Vagina (tissue), 2 donors: ENCODE data around the gene PEX11B. TPM values are rescaled to one million over a fixed set of nuclear protein-coding genes. Genes with fewer than 3 reads are reported as not detected.

Experiments
- DNase-seq, 2 donors: peaks; one replicate each; pipeline ENCODE4 v3.0.0-alpha.2; 2017; ENCODE audit errors: extremely low spot score in 2 of 2
- H3K27ac ChIP-seq: fragments of 200-600 bp; sonication (generic); one replicate; pipeline ENCODE4 v1.5.1; 2019
- H3K27me3 ChIP-seq: fragments of 200-600 bp; sonication (generic); one replicate; pipeline ENCODE4 v1.5.1; 2019
- H3K36me3 ChIP-seq, 2 donors: fragments of 200-600 bp; sonication (generic); one replicate each; pipeline ENCODE4 v1.5.1; 2017 to 2019
- H3K4me1 ChIP-seq: fragments of 200-600 bp; sonication (generic); one replicate; pipeline ENCODE4 v1.5.1; 2019
- H3K4me3 ChIP-seq, 2 donors: fragments of 200-600 bp; sonication (generic); 1 replicate in 1 of 2; 2 replicates in 1 of 2; pipeline ENCODE4 v1.5.1; 2016 to 2019
- H3K9me3 ChIP-seq: fragments of 200-600 bp; sonication (generic); one replicate; pipeline ENCODE4 v1.5.1; 2019
- POLR2A ChIP-seq, 2 donors: fragments of 450-650 bp; IDR thresholded peaks; one replicate each; pipeline ENCODE4 v1.6.1; 2017; ENCODE audit warnings: antibody characterized with exemption in 2 of 2, mild to moderate bottlenecking in 2 of 2, moderate library complexity in 2 of 2
- POLR2AphosphoS5 ChIP-seq, 2 donors: sonication (generic); formaldehyde crosslinking; IDR thresholded peaks; one replicate each; pipeline ENCODE4 v1.9.0; 2017; ENCODE audit warnings: antibody characterized with exemption in 2 of 2, mild to moderate bottlenecking in 2 of 2, low read depth in 1 of 2; ENCODE audit not compliant: insufficient read depth in 1 of 2
- intact Hi-C: fragments of 100-400 bp; cut with DNase I; formaldehyde crosslinking; loops from one replicate; pipeline ENCODE4 v1.15.1; 2023
- total RNA-seq: library from RNA; depleted of rRNA; stranded (reverse); fragments of >200 nt; gene quantifications from one replicate; pipeline ENCODE4 v1.2.3, GENCODE V29; 2016
- TF ChIP-seq, protein P1 (sequence below), 3 experiments: fragments of 450-650 bp in 2 of 3; fragments of 200-600 bp in 1 of 3; sonication (generic) in 1 of 3; IDR thresholded peaks; one replicate each; pipeline ENCODE4 v1.5.1; 2017 to 2019; ENCODE audit warnings: antibody characterized with exemption in 3 of 3, mild to moderate bottlenecking in 2 of 3, moderate library complexity in 2 of 3

The PEX11B gene
- total RNA-seq, 1 donor from 2014 or later, result 23.6 TPM

DNA sequence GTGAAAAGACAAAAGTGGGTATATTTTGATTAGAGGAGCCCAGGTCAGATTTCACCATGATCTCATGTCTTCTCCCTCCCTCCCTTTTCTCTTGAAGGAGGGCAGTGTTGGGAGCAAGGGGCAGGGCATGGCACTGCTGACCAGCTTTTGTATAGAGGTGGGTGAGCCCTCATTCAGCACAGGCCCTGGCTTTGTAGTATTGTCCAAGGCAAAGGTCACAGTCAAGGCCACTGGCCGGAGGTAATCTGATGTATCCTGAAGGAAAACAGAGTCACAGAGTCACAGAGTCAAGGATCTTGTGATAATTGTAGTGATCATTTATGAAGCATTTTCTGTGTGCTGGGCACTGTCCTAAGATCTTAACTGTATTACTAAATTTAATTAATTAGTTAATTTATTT is 20.5 kb downstream of the PEX11B start:
- Histone ChIP-seq H3K4me3 (no peak overlapping the region), H3K9me3 (no peaks in the 10 kb centered on the region), H3K27me3 (no peaks in the 10 kb centered on the region), H3K4me1 (peaks cover 3% of the 10 kb centered on the region), H3K36me3 (no peaks in the 10 kb centered on the region), H3K27ac (no peak overlapping the region)
- no peak for DNase-seq
- intact Hi-C loops, result no loop called here
- TF ChIP-seq POLR2A (IDR thresholded peaks at IDR 0.05), result no peak
- no peak for TF ChIP-seq POLR2AphosphoS5 (IDR thresholded peaks at IDR 0.05; ENCODE audit: insufficient read depth in 1 of 2, low read depth in 1 of 2)
- TF ChIP-seq, protein P1, sequence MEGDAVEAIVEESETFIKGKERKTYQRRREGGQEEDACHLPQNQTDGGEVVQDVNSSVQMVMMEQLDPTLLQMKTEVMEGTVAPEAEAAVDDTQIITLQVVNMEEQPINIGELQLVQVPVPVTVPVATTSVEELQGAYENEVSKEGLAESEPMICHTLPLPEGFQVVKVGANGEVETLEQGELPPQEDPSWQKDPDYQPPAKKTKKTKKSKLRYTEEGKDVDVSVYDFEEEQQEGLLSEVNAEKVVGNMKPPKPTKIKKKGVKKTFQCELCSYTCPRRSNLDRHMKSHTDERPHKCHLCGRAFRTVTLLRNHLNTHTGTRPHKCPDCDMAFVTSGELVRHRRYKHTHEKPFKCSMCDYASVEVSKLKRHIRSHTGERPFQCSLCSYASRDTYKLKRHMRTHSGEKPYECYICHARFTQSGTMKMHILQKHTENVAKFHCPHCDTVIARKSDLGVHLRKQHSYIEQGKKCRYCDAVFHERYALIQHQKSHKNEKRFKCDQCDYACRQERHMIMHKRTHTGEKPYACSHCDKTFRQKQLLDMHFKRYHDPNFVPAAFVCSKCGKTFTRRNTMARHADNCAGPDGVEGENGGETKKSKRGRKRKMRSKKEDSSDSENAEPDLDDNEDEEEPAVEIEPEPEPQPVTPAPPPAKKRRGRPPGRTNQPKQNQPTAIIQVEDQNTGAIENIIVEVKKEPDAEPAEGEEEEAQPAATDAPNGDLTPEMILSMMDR (IDR thresholded peaks at IDR 0.05), result no peak

DNA sequence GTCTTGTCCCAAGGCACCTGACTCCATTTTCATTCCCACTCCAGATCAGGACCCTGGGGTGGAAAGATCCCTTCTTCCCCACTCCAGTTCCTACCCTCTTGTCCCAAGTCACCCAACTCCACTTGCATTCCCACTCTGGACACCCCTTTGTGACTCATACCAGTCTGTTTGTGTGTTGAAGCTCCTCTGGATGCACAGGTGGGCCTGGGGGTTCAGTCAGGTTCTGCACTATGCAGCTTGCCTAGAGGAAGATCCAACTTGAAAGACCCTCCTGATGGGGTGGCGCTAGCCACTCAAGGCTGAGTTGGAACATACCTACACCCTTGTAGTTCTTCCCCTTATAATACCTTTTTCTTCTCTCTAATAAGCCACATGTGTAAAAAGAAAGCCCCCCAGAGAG is 23.0 kb downstream of the PEX11B start:
- no peak overlapping the region for H3K4me3 ChIP-seq
- H3K27ac ChIP-seq, result no peak overlapping the region
- H3K9me3 ChIP-seq, result no peaks in the 10 kb centered on the region
- intact Hi-C loops, result no loop called here
- TF ChIP-seq, protein P1 (IDR thresholded peaks at IDR 0.05), result no peak
- TF ChIP-seq POLR2A (IDR thresholded peaks at IDR 0.05), result no peak
- no peak for TF ChIP-seq POLR2AphosphoS5 (IDR thresholded peaks at IDR 0.05; ENCODE audit: insufficient read depth in 1 of 2, low read depth in 1 of 2)
- peaks cover 26% of the 10 kb centered on the region for H3K4me1 ChIP-seq
- no peaks in the 10 kb centered on the region for H3K27me3 ChIP-seq
- no peaks in the 10 kb centered on the region for H3K36me3 ChIP-seq
- DNase-seq, result peak in 1 of 2 donors; percentile 70

DNA sequence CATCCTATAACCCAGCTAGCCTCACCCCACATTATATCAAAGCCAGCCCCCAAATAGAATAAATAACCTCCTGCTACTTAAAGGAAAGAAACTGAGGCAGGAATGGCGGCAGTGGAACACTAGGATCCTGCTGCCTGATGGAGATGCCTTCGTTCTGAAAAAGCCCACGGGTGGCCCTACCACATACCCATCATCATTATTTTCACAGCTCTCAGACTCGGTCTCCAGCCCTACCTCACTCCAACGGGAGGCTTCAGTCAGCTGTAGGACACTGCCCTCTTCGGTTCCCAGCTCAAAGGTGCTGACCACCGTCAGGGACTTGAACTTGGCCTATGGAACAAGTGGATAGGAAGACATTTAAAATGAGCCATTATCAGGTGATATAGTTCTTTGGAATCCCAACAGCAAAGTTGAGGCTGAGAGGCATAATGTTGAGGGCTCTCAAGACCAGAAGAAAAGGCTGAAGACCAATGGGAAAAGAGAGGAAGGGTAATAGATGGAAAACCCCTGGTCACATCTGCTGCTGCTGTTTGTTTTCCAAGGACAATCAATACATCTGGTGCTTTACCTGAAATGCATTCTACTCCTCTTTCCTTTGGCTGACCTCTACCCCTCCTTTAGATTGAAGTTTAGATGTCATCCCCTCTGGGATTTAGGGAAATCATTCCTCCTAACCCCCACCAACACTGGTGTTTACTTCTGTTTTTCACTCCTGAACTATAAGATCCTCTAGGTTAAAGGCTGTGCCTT is 25.0 kb downstream of the PEX11B start:
- H3K27ac ChIP-seq, result peak overlapping the region; percentile 96
- H3K9me3 ChIP-seq, result no peaks in the 10 kb centered on the region
- TF ChIP-seq POLR2A (IDR thresholded peaks at IDR 0.05), result no peak
- TF ChIP-seq, protein P1 (IDR thresholded peaks at IDR 0.05), result no peak
- no peak for TF ChIP-seq POLR2AphosphoS5 (IDR thresholded peaks at IDR 0.05; ENCODE audit: insufficient read depth in 1 of 2, low read depth in 1 of 2)
- peak in 1 of 2 donors; percentile 80 for DNase-seq
- intact Hi-C loops, result no loop called here
- H3K4me1 ChIP-seq, result peaks cover 31% of the 10 kb centered on the region
- H3K4me3 ChIP-seq, result no peak overlapping the region
- no peaks in the 10 kb centered on the region for H3K36me3 ChIP-seq
- no peaks in the 10 kb centered on the region for H3K27me3 ChIP-seq

DNA sequence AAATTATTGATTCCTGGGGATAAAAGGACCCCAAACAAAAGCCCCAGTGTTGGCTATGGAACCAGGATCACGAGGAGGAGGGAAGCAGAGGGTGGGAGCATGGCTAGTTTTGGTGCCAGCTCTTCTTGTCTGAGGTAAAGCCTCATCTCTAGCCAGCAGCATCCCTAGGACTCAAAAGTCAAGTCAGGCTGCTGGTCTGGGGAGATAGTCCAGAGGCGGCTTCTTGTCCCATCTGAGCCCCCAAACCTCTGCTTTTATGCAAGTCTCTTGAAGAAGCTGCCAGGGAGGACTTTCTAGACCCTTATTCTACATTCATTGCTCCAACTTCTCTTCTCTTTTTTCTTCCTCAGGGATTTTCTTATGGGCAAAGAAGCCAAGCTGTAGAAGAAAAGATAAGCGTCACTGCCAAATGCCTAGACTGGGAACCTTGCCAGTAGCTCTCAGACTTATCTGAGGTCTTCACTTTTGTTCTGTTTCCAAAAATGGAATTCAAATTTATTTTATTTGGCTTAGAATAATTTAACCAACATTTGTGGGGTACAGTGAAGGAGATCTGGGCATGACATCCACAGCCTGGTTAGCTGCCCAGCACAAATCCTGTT is 25.9 kb downstream of the PEX11B start:
- TF ChIP-seq, protein P1 (IDR thresholded peaks at IDR 0.05), result no peak
- TF ChIP-seq POLR2AphosphoS5 (IDR thresholded peaks at IDR 0.05; ENCODE audit: insufficient read depth in 1 of 2, low read depth in 1 of 2) (no peak), POLR2A (IDR thresholded peaks at IDR 0.05) (no peak)
- Histone ChIP-seq H3K4me1 (peaks cover 31% of the 10 kb centered on the region), H3K4me3 (peak overlapping the region; percentile 4 to 28), H3K9me3 (no peaks in the 10 kb centered on the region), H3K36me3 (no peaks in the 10 kb centered on the region), H3K27me3 (no peaks in the 10 kb centered on the region), H3K27ac (peak overlapping the region; percentile 96)
- intact Hi-C loops, result no loop called here
- DNase-seq, result peak in 1 of 2 donors; percentile 86
